ENCODE data around the gene CREBZF.
"Not testable (repeated sequence)": the region's sequence is repeated elsewhere in the genome, so short reads cannot be mapped to it uniquely, and the experiment has no call there.

Gene CREBZF

GRCh38 chr11:85666687-85667086, 1.8 kb upstream of the CREBZF start:
- no peak overlapping the region for H3K27ac ChIP-seq
- TF ChIP-seq, protein P1, sequence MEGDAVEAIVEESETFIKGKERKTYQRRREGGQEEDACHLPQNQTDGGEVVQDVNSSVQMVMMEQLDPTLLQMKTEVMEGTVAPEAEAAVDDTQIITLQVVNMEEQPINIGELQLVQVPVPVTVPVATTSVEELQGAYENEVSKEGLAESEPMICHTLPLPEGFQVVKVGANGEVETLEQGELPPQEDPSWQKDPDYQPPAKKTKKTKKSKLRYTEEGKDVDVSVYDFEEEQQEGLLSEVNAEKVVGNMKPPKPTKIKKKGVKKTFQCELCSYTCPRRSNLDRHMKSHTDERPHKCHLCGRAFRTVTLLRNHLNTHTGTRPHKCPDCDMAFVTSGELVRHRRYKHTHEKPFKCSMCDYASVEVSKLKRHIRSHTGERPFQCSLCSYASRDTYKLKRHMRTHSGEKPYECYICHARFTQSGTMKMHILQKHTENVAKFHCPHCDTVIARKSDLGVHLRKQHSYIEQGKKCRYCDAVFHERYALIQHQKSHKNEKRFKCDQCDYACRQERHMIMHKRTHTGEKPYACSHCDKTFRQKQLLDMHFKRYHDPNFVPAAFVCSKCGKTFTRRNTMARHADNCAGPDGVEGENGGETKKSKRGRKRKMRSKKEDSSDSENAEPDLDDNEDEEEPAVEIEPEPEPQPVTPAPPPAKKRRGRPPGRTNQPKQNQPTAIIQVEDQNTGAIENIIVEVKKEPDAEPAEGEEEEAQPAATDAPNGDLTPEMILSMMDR (conservative IDR thresholded peaks at IDR 0.05) = no peak

GRCh38 chr11:85665733-85666132, 804 bp upstream of the CREBZF start:
- peak overlapping the region; percentile 98 for H3K27ac ChIP-seq
- TF ChIP-seq, protein P1 (conservative IDR thresholded peaks at IDR 0.05) = no peak

GRCh38 chr11:85663753-85664614, 945 bp downstream of the CREBZF start:
- peak overlapping the region; percentile 98 for H3K27ac ChIP-seq
- TF ChIP-seq, protein P1 (conservative IDR thresholded peaks at IDR 0.05) = peak; percentile 79

DNA sequence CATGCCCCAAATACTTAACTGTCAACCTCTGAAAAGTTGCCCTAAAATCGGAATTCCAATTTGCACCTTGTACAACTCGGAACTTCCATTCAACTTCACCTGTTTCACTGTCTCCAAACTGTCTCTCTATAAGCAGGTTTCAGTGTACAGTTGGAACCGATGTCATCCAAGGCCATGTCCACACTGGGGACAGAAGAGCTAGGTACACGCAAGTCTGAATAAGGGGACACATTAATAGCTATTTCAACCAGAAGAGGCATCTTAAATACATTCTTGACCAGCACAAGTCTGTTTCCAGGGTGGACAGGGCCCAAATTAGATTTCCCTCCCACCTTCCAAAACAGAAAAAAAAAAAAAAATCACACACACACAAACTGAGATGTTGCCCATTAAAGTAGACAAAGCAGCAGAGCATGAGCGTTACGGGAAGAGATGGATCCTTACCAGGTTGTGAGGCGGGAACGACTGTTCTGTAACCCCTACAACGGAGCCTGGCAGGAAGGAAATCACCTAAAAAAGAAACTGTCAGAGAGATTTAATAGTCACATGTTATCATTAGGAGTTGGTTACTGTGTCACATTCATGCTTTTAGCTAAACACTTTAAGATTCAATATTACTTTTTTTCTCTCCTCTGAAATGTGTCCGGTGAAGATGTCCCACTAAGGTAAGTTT, 1.7 kb downstream of the CREBZF start:
- H3K27ac ChIP-seq = peak overlapping the region; percentile 98
- TF ChIP-seq, protein P1 (conservative IDR thresholded peaks at IDR 0.05) = no peak

GRCh38 chr11:85661972-85662664, 2.8 kb downstream of the CREBZF start:
- no peak overlapping the region; the same call in 1 of the 2 replicates for H3K27ac ChIP-seq
- TF ChIP-seq, protein P1 (conservative IDR thresholded peaks at IDR 0.05) = no peak

DNA sequence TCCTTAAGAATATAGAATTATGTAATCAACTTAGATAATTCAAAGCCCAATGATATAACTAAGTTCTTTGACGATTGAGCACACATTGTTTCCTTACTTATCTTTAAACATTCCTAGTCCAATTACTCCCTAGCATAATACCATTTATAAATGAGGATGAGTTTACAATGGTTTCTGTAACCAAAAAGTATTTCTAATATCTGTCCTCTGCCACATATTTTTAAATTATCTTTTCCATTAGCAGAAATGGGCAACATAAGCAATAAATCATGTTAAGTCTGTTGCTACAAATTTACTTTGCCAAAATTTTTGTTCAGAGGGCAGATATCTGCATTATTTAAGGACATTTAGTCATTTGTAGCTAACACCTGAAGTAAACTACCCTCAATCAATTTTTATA, 6.7 kb downstream of the CREBZF start:
- H3K27ac ChIP-seq = no peak overlapping the region
- TF ChIP-seq, protein P1 (conservative IDR thresholded peaks at IDR 0.05) = no peak

- TF ChIP-seq, protein P1 (conservative IDR thresholded peaks at IDR 0.05) = no peak
- no peak overlapping the region for H3K27ac ChIP-seq
Observed at GRCh38 chr11:85656777-85657176, 8.2 kb downstream of the CREBZF start.

- H3K27ac ChIP-seq = not testable (repeated sequence)
Observed at GRCh38 chr11:85654343-85654742, 10.6 kb downstream of the CREBZF start.
